Measurements from ENCODE around the gene GPR108.
"Not testable (repeated sequence)": the region's sequence is repeated elsewhere in the genome, so short reads cannot be mapped to it uniquely, and the experiment has no call there.

GPR108 gene

DNA sequence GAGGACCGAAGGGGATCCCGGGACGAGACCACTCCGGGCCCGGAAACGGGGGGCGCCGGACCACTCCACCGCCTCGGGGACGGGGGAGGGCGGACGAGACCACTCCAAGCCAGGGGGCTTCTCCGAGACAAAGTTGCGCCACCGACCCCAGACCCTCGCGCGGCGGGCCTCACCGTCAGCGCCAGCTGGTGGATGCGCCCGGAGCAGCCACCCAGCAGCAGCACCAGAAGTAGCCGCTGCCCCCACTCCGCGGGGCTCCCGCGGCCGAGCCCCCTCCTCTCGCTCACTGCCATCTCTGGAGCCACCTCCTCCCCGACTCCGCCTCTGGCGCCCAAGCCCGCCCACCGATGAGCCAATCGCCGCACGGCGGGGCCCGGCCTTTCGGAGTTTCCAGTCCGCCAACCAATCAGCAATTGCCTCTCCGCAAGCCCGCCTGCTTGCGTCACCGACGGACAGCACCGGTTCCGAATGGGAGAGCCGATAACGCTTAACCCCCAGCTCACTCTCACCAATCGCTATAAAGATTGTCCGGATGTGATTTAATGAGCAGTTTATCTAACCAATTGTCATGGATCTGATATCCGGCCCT lies at the start of gene GPR108:
Gene GPR108 (minus strand): TSS at position 297 of the 589 bp plus-strand sequence. CDS start 4 bp downstream, at position 293.
- Histone ChIP-seq H3K27me3 (ENCODE audit: control insufficient read depth in 2 of 2, insufficient read depth in 2 of 2, low read length in 2 of 2) (no peaks in the 10 kb centered on the region), H3K27ac (ENCODE audit: low read depth in 2 of 2, low read length in 2 of 2) (peak within 1 kb of the TSS; percentile 95 to 96), H3K9me3 (ENCODE audit: control insufficient read depth in 2 of 2, low read length in 2 of 2) (no peaks in the 10 kb centered on the region), H3K4me3 (ENCODE audit: low read length in 2 of 2) (peak within 1 kb of the TSS; percentile 83 to 85), H3K9ac (ENCODE audit: low read depth in 1 of 2, low read length in 2 of 2) (peak within 1 kb of the TSS; percentile 87 to 95), H3K4me1 (ENCODE audit: control insufficient read depth in 2 of 2, insufficient read depth in 2 of 2, low read length in 2 of 2) (peaks cover 28 to 35% of the 10 kb centered on the region in 2 donors), H3K36me3 (ENCODE audit: control insufficient read depth in 2 of 2, insufficient read depth in 2 of 2, low read length in 2 of 2) (peaks cover 3 to 6% of the 10 kb centered on the region in 2 donors)

DNA sequence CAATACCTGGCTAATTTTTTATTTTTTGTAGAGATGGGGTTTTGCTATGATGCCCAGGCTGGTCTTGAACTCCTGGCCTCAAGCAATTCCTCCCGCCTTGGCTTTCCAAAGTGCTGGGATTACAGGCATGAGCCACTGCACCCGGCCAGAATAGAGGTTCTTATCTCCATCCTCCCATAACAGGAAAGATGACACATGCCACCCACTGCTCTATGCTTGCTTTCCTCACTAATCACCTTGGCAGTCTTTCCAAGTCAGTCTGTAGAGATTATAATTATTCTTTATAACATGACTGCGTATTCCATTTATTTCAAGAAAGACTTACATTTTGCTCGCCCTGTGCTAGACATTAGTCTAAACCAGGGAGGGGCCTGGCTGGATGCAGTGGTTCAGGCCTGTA lies 41.8 kb upstream of the GPR108 start:
- H3K9me3 ChIP-seq (ENCODE audit: control insufficient read depth in 2 of 2, low read length in 2 of 2), result no peaks in the 10 kb centered on the region
- H3K36me3 ChIP-seq (ENCODE audit: control insufficient read depth in 2 of 2, insufficient read depth in 2 of 2, low read length in 2 of 2), result peaks cover 0 to 2% of the 10 kb centered on the region in 2 donors
- no peak overlapping the region for H3K9ac ChIP-seq (ENCODE audit: low read depth in 1 of 2, low read length in 2 of 2)
- peaks cover 0 to 8% of the 10 kb centered on the region in 2 donors for H3K4me1 ChIP-seq (ENCODE audit: control insufficient read depth in 2 of 2, insufficient read depth in 2 of 2, low read length in 2 of 2)
- no peak overlapping the region for H3K4me3 ChIP-seq (ENCODE audit: low read length in 2 of 2)
- no peaks in the 10 kb centered on the region for H3K27me3 ChIP-seq (ENCODE audit: control insufficient read depth in 2 of 2, insufficient read depth in 2 of 2, low read length in 2 of 2)
- no peak overlapping the region for H3K27ac ChIP-seq (ENCODE audit: low read depth in 2 of 2, low read length in 2 of 2)

DNA sequence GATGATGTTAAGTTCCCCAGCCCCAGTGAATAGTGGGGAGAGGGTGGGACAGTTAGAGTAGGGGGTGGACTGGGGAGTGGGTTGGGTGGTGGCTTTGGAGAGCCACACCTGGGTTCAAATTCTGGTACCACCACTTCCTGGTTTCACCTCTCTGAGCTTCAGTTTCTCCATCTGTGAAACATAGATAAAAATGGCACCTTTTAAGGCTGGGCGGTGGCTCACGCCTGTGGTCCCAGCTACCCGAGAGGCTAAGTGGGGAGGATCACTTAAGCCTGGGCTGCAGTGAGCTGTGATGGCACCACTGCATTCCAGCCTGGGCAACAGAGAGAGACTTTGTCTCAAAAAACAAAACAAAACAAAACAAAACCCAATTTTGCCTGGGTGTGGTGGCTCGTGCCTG lies 41.0 kb upstream of the GPR108 start:
- Histone ChIP-seq H3K4me3 (ENCODE audit: low read length in 2 of 2) (no peak overlapping the region), H3K36me3 (ENCODE audit: control insufficient read depth in 2 of 2, insufficient read depth in 2 of 2, low read length in 2 of 2) (peaks cover 0 to 2% of the 10 kb centered on the region in 2 donors), H3K9ac (ENCODE audit: low read depth in 1 of 2, low read length in 2 of 2) (no peak overlapping the region), H3K9me3 (ENCODE audit: control insufficient read depth in 2 of 2, low read length in 2 of 2) (no peaks in the 10 kb centered on the region), H3K27me3 (ENCODE audit: control insufficient read depth in 2 of 2, insufficient read depth in 2 of 2, low read length in 2 of 2) (no peaks in the 10 kb centered on the region), H3K27ac (ENCODE audit: low read depth in 2 of 2, low read length in 2 of 2) (no peak overlapping the region), H3K4me1 (ENCODE audit: control insufficient read depth in 2 of 2, insufficient read depth in 2 of 2, low read length in 2 of 2) (peaks cover under 1 to 8% of the 10 kb centered on the region in 2 donors)

DNA sequence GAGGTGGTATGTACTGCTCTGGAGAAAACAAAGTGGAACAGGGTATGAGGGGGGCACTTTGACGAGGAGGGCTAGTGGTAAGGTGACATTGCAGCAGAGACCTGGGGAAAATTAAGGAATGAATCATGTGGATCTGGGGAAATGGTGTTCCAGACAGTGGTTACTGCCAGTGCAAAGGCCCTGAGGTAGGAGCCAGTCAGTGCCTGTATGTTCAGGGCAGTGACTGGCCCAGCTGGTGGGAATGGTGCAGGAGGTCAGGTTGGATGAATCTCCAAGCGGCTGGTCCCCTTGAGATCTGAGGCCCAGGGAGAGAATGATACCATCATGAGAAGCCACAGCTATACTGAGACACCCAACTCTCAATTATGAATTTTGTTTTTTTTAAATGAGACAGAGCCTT lies 40.1 kb upstream of the GPR108 start:
- peaks cover 0 to 2% of the 10 kb centered on the region in 2 donors for H3K36me3 ChIP-seq (ENCODE audit: control insufficient read depth in 2 of 2, insufficient read depth in 2 of 2, low read length in 2 of 2)
- no peak overlapping the region for H3K4me3 ChIP-seq (ENCODE audit: low read length in 2 of 2)
- no peak overlapping the region for H3K9ac ChIP-seq (ENCODE audit: low read depth in 1 of 2, low read length in 2 of 2)
- no peaks in the 10 kb centered on the region for H3K9me3 ChIP-seq (ENCODE audit: control insufficient read depth in 2 of 2, low read length in 2 of 2)
- no peaks in the 10 kb centered on the region for H3K27me3 ChIP-seq (ENCODE audit: control insufficient read depth in 2 of 2, insufficient read depth in 2 of 2, low read length in 2 of 2)
- no peak overlapping the region for H3K27ac ChIP-seq (ENCODE audit: low read depth in 2 of 2, low read length in 2 of 2)
- H3K4me1 ChIP-seq (ENCODE audit: control insufficient read depth in 2 of 2, insufficient read depth in 2 of 2, low read length in 2 of 2), result peaks cover 6 to 10% of the 10 kb centered on the region in 2 donors

DNA sequence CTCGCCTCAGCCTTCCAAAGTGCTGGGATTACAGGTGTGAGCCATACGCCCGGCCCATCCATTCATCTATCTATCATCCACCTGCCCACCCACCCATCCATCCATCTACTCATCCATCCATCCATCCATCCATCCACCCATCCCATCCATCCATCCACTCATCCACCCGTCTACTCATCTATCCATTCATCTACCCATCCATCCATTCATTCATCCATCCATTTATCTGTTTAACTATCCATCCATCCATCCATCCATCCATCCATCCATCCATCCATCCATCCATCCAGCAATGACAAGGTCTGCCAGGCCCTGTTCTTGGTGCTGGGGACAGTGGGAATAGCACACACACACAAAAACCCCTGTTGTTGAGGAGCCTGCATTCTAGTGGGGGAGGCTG lies 39.6 kb upstream of the GPR108 start:
- Histone ChIP-seq H3K9me3 (ENCODE audit: control insufficient read depth in 2 of 2, low read length in 2 of 2) (no peaks in the 10 kb centered on the region), H3K4me1 (ENCODE audit: control insufficient read depth in 2 of 2, insufficient read depth in 2 of 2, low read length in 2 of 2) (peaks cover 6 to 13% of the 10 kb centered on the region in 2 donors), H3K36me3 (ENCODE audit: control insufficient read depth in 2 of 2, insufficient read depth in 2 of 2, low read length in 2 of 2) (peaks cover 0 to 2% of the 10 kb centered on the region in 2 donors), H3K27ac (ENCODE audit: low read depth in 2 of 2, low read length in 2 of 2) (no peak overlapping the region), H3K4me3 (ENCODE audit: low read length in 2 of 2) (no peak overlapping the region), H3K9ac (ENCODE audit: low read depth in 1 of 2, low read length in 2 of 2) (no peak overlapping the region), H3K27me3 (ENCODE audit: control insufficient read depth in 2 of 2, insufficient read depth in 2 of 2, low read length in 2 of 2) (no peaks in the 10 kb centered on the region)

DNA sequence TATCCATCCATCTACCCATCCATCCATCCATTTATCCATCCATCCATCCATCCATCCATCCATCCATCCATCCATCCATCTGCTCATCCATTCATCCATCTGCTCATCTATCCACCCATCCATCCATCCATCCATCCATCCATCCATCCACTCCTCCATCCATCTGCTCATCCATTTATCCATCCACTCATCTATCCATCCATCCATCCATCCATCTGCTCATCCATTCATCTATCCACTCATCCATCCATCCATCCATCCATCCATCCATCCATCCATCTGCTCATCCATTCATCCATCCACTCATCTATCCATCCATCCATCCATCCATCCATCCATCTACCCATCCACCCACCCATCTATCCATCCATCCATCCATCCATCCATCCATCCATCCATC lies 38.7 kb upstream of the GPR108 start:
- H3K9me3 ChIP-seq (ENCODE audit: control insufficient read depth in 2 of 2, low read length in 2 of 2); H3K27ac ChIP-seq (ENCODE audit: low read depth in 2 of 2, low read length in 2 of 2); H3K9ac ChIP-seq (ENCODE audit: low read depth in 1 of 2, low read length in 2 of 2); H3K4me3 ChIP-seq (ENCODE audit: low read length in 2 of 2); H3K36me3 ChIP-seq (ENCODE audit: control insufficient read depth in 2 of 2, insufficient read depth in 2 of 2, low read length in 2 of 2); H3K27me3 ChIP-seq (ENCODE audit: control insufficient read depth in 2 of 2, insufficient read depth in 2 of 2, low read length in 2 of 2): not testable (repeated sequence)
- peaks cover 6 to 13% of the 10 kb centered on the region in 2 donors for H3K4me1 ChIP-seq (ENCODE audit: control insufficient read depth in 2 of 2, insufficient read depth in 2 of 2, low read length in 2 of 2)

DNA sequence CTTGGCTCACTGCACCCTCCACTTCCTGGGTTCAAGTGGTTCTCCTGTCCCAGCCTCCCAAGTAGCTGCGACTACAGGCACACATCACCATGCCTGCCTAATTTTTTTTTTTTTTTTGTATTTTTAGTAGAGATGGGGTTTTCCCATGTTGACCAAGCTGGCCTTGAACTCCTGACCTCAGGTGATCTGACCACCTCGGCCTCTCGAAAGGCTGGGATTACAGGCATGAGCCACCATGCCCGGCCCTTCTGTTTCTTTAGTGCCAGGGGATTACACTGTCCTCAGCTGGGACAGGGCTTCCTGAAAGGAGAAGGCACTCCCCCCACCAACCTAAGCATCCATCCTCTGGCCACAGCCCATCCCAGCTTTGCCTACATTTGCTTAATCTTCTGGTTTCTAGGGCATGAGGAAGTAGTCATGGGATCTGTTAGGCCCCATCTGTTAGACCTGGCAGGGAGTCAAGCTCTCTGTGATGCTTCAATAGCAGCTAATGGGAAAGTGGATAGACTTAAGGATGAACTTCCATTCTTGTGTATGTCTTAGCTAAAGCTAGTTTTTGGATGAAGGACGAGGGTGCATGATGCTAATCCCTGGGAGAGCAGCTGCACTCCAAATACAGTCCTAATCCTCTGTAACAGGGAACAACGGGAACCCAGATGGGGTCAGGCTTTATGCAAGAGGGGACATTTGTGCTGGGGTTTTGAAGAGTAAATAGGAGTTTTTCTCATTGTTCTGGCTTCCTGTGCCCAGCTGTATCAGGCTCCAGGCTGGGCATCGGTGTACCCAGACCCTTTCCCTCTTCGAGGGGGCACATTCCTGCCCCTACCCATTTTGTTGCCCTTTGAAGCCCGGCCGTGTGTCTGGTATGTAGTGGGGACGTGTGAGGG lies 37.7 kb upstream of the GPR108 start:
- Histone ChIP-seq H3K27ac (ENCODE audit: low read depth in 2 of 2, low read length in 2 of 2) (no peak overlapping the region), H3K27me3 (ENCODE audit: control insufficient read depth in 2 of 2, insufficient read depth in 2 of 2, low read length in 2 of 2) (no peaks in the 10 kb centered on the region), H3K9ac (ENCODE audit: low read depth in 1 of 2, low read length in 2 of 2) (no peak overlapping the region), H3K9me3 (ENCODE audit: control insufficient read depth in 2 of 2, low read length in 2 of 2) (no peaks in the 10 kb centered on the region), H3K36me3 (ENCODE audit: control insufficient read depth in 2 of 2, insufficient read depth in 2 of 2, low read length in 2 of 2) (peaks cover 0 to 2% of the 10 kb centered on the region in 2 donors), H3K4me1 (ENCODE audit: control insufficient read depth in 2 of 2, insufficient read depth in 2 of 2, low read length in 2 of 2) (peaks cover 6 to 13% of the 10 kb centered on the region in 2 donors), H3K4me3 (ENCODE audit: low read length in 2 of 2) (no peak overlapping the region)

DNA sequence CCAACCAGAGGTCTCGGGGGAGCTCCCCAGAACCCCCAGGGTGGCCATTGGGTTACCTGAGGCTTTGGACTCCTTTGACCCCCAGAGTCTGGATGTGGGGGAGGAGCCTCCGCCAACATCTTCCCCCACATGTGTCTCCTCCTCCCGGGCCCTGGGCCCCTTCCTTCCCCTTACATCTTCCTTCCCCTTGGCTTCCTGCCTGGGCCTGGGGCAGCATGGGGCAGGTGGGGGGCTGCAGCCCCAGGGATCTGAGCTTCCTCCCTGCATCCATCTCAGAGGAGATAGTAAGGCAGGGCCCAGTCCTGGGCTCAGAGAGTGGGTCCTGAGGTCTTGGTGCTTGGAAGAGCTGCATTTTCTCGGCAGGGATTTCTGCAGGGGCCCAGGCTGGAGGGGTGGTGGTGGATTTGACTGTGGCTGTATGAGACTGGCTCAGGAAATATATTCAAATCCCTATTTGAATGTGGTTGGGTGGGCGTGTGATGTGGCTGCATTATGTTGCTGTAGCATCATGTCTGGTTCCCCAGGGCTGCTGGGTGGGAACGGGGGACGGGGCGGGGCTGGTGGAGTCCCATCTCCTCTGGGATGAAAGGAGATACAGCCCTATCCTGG lies 36.0 kb upstream of the GPR108 start:
- peak overlapping the region; percentile 47 to 75 for H3K27ac ChIP-seq (ENCODE audit: low read depth in 2 of 2, low read length in 2 of 2)
- peaks cover 6 to 13% of the 10 kb centered on the region in 2 donors for H3K4me1 ChIP-seq (ENCODE audit: control insufficient read depth in 2 of 2, insufficient read depth in 2 of 2, low read length in 2 of 2)
- H3K27me3 ChIP-seq (ENCODE audit: control insufficient read depth in 2 of 2, insufficient read depth in 2 of 2, low read length in 2 of 2), result no peaks in the 10 kb centered on the region
- H3K9me3 ChIP-seq (ENCODE audit: control insufficient read depth in 2 of 2, low read length in 2 of 2), result no peaks in the 10 kb centered on the region
- peak overlapping the region; percentile 80 for H3K4me3 ChIP-seq (ENCODE audit: low read length in 2 of 2)
- H3K9ac ChIP-seq (ENCODE audit: low read depth in 1 of 2, low read length in 2 of 2), result peak overlapping the region; percentile 38 to 78
- H3K36me3 ChIP-seq (ENCODE audit: control insufficient read depth in 2 of 2, insufficient read depth in 2 of 2, low read length in 2 of 2), result peaks cover 0 to 2% of the 10 kb centered on the region in 2 donors

DNA sequence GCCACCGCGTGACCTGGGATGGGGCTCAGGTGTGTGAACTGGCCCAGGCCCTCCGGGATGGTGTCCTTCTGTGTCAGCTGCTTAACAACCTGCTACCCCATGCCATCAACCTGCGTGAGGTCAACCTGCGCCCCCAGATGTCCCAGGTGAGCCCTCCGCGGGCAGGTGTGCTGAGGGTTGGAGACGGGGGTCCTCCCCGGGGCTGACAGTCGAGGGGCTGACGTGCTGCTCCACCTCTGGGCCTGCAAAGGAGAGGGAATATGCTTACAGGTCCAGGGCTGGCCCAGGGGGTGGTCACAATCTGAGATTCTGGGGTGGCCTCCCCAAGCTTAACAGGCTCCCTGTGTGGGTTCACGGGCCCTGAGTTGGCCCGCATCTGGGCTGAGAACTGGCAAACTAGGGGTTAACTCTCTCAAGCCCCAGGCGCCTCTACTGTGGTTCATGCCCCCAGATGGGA lies 35.5 kb upstream of the GPR108 start:
- Histone ChIP-seq H3K36me3 (ENCODE audit: control insufficient read depth in 2 of 2, insufficient read depth in 2 of 2, low read length in 2 of 2) (no peaks in the 10 kb centered on the region), H3K9me3 (ENCODE audit: control insufficient read depth in 2 of 2, low read length in 2 of 2) (no peaks in the 10 kb centered on the region), H3K4me1 (ENCODE audit: control insufficient read depth in 2 of 2, insufficient read depth in 2 of 2, low read length in 2 of 2) (peaks cover 9 to 13% of the 10 kb centered on the region in 2 donors), H3K27ac (ENCODE audit: low read depth in 2 of 2, low read length in 2 of 2) (peak overlapping the region; percentile 47 to 75), H3K9ac (ENCODE audit: low read depth in 1 of 2, low read length in 2 of 2) (peak overlapping the region; percentile 77 to 78), H3K27me3 (ENCODE audit: control insufficient read depth in 2 of 2, insufficient read depth in 2 of 2, low read length in 2 of 2) (no peaks in the 10 kb centered on the region), H3K4me3 (ENCODE audit: low read length in 2 of 2) (peak overlapping the region; percentile 80)

Data from mucosa of rectum (tissue), 2 donors.